ENCODE results near the gene PPFIA4.

PPFIA4 gene

DNA sequence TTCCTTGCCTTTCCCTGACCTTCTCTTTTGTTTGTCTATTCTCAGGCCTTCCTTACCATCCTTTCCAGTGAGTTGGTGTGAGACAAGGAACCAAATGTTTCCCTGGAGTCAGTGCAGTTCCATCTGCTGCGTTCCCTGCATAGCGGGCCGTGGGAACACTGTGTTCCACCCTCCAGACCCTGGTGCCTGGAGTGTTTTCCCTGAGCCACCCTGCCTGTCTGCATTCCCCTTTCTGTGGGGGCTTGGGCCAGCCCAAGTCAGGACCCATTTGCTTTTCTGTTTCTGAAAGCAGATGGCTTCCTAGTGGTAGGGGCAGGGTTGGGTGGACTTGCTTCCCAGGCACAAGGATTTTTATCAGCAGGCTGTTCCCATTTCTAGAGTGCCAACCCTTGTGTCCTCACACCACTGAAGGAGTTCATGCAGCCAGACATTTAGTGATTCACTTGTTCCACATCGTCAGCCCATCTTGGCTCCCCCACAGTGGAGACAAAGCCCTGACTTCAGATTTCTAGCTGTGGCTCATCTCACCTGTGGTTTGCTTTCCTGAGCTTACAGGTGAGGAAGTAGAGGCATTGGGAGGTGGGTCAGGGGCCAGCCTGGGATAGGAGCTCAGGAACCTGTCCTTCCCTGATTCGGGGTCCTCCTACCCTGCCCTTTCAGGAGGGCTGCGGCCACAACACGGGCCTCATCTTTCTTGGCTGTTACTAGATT lies 73.7 kb downstream of the PPFIA4 start:
- DNase-seq (ENCODE audit: low read depth) = no peak

GRCh38 chr1:203100516-203100869 lies 74.2 kb downstream of the PPFIA4 start:
- no peak for DNase-seq (ENCODE audit: low read depth)

DNA sequence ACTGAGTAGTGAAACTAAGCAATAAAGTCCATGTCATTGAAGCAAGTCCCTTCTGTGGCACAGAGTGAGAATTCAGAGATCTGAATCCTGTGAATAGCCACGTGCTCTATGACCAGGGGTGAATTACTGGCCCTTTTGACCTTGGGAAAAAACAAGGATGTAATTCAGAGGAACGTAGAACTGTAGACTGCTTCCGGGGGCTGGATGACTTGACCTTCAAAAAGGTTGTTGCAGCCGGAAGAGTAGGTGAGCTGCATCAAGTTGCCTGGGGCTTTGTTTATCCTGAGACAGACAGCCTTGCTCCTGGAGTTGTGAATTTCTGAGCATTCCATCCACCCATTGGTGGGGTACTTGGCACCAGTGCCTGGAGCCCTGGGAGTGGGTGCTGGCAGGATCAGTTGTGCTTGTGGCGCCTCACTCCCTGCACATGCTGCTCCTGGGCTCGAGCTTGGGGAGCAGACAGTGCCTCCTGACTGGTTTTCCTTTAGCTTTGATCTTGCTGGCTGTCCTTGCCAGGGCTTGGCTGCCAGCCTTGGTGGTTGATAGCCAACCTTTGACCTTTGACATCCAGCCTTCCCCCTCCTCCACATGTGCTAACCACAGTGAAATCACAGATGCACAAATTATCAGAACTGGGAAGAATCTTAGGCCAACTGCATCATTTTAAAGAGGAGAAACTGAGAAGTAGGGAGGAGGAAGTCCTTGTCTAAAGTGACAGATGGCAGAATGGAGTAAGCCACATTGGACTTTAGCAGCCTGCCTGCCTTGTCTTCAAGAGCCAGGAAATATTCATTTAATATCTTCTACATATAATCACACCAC lies 75.7 kb downstream of the PPFIA4 start:
- no peak for DNase-seq (ENCODE audit: low read depth)

- DNase-seq (ENCODE audit: low read depth) = no peak
Measured at GRCh38 chr1:203103216-203103615, 76.9 kb downstream of the PPFIA4 start.

DNA sequence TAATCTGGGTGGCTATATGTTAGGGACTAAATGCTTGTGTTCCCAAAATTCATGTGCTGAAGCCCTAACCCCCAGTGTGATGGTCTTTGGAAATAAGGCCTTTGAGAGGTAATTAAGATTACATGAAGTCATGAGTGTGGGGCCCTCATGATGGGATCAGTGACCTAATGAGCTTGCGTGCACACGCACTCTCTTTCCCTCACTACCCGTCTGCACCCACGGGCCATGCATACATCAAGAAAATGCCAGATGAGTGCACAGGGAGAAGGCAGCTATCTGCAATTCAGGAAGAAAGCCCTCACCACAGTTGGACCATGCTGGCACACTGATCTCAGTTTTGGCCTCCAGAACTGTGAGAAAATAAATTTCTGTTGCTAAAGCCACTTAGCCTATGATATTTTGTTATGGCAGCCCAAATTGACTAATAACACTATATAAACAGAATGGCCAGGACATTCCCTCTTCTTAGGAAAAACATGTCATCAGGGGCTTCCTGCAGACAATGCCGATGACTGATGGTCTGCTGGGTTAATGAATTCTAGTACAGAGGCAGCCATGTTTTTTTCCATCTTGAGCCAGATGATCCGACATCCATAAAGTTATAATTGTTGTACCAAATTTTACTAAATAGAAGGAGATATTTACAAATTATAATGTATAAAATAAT lies 77.7 kb downstream of the PPFIA4 start:
- DNase-seq (ENCODE audit: low read depth) = no peak

GRCh38 chr1:203104789-203105390 lies 78.6 kb downstream of the PPFIA4 start:
- no peak for DNase-seq (ENCODE audit: low read depth)

DNA sequence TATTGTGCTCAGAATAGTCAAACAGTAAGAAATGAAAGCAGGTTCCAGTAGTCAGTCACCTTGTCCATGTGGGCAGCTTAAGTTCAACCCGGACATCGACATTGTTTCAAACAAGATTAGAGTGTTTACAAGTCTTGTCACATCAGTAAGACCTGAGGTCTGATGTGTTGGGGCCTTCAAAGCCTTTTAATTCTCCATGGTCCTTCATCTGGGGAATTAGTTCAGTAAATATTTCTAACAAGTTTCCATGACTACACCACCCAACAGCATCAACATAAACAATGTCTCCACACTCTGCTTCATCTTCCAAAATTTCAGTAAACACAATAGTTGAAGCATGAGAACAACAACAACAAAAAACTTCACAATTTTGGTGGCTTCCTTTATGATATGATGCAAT lies 86.2 kb downstream of the PPFIA4 start:
- no peak for DNase-seq (ENCODE audit: low read depth)

- DNase-seq (ENCODE audit: low read depth) = no peak
Measured at GRCh38 chr1:203113308-203113707, 87.0 kb downstream of the PPFIA4 start.

- DNase-seq (ENCODE audit: low read depth) = no peak
Measured at GRCh38 chr1:203114202-203114601, 87.9 kb downstream of the PPFIA4 start.

DNA sequence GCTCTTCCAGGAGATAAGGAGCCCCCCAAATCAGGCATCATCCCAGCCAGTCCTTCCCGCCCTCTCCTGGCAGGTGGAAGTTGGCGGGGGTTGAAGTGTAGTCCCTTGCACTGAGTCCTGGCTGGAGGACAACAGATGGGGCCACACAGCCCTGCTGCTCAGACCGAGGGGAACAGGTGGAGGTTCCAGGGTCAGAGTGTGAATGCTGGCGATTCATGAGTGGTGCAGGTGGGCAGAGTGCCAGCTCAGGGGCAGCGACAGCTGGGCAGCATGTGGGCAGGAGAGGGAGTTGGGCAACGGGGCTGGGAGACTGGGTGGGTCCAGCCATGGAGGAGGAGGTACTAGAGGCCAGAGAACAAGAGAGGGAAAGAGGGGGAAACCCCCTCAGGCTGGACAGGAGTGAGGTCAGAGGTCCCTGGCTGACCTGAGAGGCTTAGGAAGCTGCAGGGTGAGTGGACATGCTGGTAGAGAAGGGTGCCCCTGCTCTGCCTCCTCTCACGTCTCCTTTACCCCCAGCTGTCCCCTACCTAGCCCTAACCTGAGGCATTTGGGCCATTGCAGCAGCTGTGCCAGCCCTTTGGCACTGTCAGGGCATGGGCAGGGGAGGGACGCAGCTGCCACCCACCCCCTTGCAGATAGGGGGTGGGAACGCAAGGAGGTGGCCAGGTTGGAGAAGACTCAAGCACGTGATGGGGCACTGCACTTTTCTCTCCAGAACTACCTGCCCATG lies 90.0 kb downstream of the PPFIA4 start:
- DNase-seq (ENCODE audit: low read depth) = no peak

DNA sequence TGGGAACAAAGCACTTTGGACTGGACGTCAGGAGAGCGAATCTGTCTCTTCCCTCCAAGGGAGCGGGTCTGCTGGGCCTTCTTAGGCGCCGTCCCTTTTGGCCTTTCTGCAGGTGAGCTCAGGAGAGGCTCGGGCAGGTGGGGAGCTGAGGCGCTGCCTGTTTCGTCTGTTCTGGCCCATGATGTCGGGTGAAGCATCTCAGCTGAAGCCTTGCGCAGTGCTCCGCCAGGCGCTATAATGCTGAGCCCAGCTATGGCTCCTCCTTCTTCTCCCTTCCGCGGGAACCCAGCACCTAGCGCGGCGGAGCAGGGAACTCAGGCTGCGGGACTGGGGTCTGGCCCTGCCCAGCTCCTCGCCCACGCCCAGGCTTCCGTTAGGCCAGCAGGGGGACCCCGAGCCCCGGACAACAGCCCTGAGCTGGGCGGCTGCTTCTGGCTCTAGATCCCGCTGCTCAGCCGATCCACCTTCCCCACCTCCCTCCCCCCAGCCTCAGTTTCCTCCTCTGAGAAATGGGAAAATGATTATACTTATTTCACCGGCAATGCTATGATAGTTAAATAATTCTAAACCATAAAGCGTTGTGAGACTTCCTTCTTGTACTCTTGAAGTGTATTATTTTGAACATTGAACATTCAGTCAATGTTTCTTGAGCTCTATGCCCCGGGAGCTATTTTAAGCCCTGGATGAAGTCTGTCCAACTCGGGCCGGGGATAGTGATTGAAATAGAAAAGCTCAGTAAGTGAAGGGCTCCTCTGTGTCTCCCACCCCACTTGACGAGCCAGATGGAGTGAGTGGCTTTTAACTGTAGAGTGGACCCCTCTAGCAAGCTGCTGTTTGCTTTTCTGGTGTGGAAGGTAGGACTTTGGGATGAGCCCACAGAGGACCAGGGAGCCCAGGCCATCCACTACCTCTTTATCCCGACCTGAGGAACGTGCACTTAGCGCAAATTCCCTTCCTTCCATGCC lies 91.6 kb downstream of the PPFIA4 start:
- DNase-seq (ENCODE audit: low read depth) = peak; percentile 22

DNA sequence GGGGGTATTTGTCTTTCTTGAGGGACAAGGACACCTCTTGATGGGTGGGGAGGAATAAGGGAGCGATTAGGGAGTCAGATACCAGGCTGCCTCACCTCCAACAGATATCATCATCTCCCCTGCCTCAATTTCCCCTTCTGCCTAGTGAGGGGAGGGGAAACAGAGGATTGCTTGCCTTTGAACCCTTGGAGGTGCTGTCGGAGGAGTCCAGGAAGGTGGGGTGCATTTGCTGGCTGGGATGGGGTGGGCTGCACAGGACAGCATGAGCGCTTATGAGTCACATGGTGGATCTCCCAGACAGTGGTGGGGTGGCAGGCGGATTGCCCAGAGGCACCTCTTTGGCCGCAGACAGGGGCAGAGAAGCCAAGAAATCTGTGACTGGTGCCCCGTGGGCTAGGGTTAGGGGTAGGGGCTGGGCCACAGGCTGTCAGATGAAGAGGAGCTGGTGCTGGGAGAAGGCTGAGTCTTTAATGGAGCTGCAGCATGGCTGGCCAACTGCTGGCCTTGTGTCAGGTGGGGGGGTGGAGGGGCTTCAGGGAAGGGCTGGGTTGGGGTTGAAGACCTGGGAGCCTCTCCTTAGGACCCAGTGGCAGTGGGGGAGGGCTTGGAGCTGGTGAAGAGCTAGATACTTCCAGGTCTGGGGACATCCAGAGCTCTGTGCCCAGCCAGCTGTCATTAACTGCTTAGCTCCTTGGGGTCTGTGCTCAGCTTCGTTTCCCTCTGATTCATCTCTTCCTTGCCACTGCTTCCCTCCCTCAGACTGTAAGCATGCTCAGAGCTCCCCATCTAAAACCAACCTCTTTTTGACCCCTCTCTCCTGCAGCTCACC lies 94.2 kb downstream of the PPFIA4 start:
- no peak for DNase-seq (ENCODE audit: low read depth)

DNA sequence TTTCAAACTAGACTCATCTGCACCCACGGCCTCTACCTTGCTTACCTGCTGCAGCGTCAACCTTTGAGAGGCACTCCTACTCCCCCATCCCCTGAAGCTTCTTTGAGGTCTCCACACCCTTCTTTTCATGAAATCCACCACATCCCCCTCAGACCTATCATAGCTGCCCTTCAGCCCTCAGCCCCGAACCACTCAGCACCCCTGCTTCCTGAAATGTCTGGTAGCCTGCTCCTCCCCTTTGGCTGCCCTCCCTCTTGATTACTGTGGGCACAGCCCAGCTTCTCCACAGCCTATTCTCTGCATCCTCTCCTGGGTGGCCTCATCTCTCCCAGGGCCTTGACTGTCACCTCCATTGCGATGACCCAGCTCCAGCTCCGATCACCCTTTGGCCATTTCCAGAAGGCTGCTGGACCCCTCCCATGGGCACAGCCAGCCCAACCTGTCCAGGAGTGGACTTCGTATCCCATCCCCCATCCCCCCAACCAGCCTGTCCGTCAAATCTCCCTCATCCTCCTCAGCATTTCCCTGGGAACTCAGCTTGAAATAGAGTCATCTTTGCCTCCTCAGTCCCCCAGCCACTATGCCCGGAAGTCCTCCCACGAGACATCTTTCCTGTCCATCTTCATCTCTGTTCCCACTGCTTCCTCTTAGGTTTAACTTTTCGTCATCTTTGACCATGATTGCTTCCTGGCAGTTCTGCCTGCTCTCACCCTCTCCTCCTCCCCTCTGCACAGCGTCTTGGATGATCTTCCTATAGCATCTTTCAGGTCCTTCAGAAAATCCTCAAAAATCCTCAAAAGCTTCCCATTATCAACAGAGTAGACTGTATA lies 95.1 kb downstream of the PPFIA4 start:
- DNase-seq (ENCODE audit: low read depth) = no peak

DNA sequence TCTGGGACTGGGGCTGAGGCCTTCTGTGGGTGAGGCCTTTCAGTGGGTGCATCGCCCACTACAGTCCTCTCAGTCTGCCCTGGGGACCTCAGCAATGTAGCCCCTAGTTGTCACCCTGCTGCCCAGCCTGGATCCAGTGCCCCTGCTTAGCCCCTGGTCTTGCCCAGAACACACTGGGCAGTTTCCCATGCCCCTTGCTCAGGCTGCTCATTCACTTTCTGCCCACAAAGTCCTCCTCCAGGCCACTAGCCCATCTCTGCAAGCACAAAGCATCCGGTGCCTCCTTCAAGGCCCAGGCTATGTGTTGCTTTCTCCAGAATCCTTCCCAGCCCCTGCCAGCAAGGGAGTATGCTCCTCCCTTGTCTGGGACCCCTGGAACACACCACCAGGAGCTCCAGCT lies 95.9 kb downstream of the PPFIA4 start:
- DNase-seq (ENCODE audit: low read depth) = no peak

- no peak for DNase-seq (ENCODE audit: low read depth)
Measured at GRCh38 chr1:203124011-203124410, 97.7 kb downstream of the PPFIA4 start.

DNA sequence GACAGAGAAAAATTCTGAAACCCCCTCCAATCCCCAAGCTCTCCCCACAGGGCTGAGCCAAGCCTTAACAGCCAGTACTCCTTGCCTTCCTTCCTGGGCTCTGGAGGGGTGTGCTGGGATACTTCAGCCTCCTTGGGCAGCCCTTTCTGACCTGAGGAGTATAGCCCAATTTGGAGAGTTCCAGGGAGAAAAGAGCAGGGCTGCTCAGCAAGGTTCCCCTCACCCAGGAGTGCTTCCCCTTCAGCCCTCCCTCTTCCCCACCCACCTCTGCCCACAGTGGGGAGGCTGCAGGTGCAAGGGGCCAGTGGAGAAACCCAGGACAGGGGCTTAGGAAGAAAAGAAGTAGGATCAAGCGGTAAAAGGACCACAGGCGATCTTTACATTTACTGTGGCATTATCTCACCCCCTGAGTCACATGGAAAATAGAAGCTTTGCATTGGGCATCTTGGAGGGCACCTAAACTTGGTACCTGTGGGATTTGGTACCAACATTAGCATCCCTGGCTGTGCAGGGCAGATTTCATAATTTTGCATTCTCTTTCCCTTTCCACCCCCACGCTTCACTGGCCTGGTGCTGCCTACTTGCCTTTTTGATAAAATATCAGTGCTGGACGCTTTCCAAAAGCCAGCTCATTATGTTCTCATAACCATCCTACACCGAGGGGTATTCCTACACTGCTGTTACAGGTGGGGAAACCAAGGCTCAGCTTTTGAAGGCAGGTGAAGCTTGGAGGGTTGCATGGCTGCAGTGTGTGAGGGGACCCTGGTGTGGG lies 98.4 kb downstream of the PPFIA4 start:
- DNase-seq (ENCODE audit: low read depth) = no peak

DNA sequence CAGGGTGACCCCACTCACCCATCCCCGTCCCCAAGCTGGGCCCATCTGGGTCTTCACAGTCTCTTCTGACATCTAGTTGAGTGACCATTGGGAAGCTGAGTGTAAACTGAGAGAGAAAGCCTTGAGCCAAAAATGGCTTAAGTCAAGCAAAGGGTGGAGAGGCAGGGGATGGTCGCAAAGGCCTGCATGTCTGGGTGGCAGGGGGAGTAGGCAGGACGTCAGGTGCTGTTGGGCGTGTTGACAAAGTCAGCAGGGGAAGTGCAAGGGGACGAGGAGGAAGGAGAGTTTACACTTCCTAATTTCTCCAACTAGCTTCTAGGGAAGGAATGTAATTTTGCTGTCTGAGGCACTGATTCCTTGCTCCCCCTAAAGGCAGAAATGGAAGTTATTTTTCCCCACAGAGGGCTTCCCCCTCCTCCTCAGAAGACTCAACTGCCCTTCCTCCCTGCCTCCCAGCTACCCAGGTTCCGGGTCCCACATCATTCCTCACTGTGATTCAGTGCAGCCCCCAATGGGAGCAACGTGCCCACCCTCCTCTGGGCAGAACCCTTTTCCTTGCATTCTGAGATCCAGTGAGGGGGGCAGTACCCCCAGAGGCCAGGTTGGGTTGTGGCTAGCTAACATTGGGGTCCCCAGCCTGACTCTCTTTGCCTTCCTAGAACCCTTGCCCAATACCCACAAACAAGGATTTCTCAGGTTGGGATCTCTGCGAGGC lies 100.0 kb downstream of the PPFIA4 start:
- no peak for DNase-seq (ENCODE audit: low read depth)

Data from stimulated activated CD8-positive, alpha-beta memory T cell treated with anti-CD3 and anti-CD28 coated beads, Interleukin-4, amount 100 ng/mL, for 24 hours (primary cell).